Glutamatergic neuron (in vitro differentiated cells): ENCODE data around the gene TMEM186. TPM values are rescaled to one million over a fixed set of nuclear protein-coding genes. Genes with fewer than 3 reads are reported as not detected.
"Not testable (repeated sequence)": the region's sequence is repeated elsewhere in the genome, so short reads cannot be mapped to it uniquely, and the experiment has no call there.

Experiments
- DNase-seq: peaks from one replicate; pipeline ENCODE4 v3.0.0; 2022
- H3K27ac Mint-ChIP-seq: one replicate; pipeline ENCODE4 v1.8.0; 2020; ENCODE audit warnings: mild to moderate bottlenecking, mixed read lengths, inconsistent platforms; ENCODE audit not compliant: unreplicated experiment
- H3K27me3 Mint-ChIP-seq: one replicate; pipeline ENCODE4 v1.8.0; 2020; ENCODE audit warnings: mild to moderate bottlenecking, moderate library complexity, mixed read lengths, inconsistent platforms; ENCODE audit not compliant: unreplicated experiment
- H3K36me3 Mint-ChIP-seq: one replicate; pipeline ENCODE4 v1.8.0; 2020; ENCODE audit warnings: mild to moderate bottlenecking, mixed read lengths, inconsistent platforms; ENCODE audit not compliant: unreplicated experiment
- H3K4me1 Mint-ChIP-seq: one replicate; pipeline ENCODE4 v1.8.0; 2020; ENCODE audit warnings: mild to moderate bottlenecking, low read depth, mixed read lengths, inconsistent platforms; ENCODE audit not compliant: unreplicated experiment
- H3K4me3 Mint-ChIP-seq: one replicate; pipeline ENCODE4 v1.8.0; 2020; ENCODE audit warnings: mild to moderate bottlenecking, mixed read lengths, inconsistent platforms; ENCODE audit not compliant: unreplicated experiment
- H3K9me3 Mint-ChIP-seq: one replicate; pipeline ENCODE4 v1.8.0; 2020; ENCODE audit warnings: mild to moderate bottlenecking, moderate library complexity, mixed read lengths, inconsistent platforms; ENCODE audit not compliant: unreplicated experiment
- CTCF ChIP-seq: fragments of 200-600 bp; sonication (generic); IDR thresholded peaks from one replicate; pipeline ENCODE4 v1.5.0; 2021; ENCODE audit not compliant: partially characterized antibody, unreplicated experiment
- total RNA-seq: library from RNA; stranded (reverse); fragmentation: NEBNext Ultra II Directional; extraction: Animal tissue kit (Norgen Biotek cat#: 25700); gene quantifications from one replicate; pipeline ENCODE4 v1.2.1, GENCODE V29; 2021; ENCODE audit not compliant: unreplicated experiment

Gene TMEM186
- total RNA-seq, 1 donor from 2014 or later = 7.3 TPM

DNA sequence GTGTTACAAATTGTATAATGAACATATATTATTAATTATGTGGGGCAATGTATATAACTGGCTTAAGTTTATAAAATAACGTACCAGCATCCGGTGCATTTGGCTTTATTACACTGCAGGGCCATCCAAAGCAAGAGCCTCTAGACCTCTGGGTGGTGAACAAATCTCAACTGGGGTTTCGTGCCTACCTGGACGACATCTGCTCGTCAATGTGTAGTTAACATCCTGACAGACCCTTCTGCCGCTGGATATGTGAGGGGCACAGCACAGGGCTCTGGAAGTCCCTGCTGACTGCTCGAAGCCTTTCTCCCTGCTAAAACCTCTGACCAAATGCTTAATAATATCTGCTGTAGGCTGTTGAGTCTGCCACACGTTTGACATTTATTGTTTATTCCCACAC, 2.3 kb downstream of the TMEM186 start:
- Mint-ChIP-seq H3K9me3 (peaks cover 2% of the 10 kb centered on the region), H3K4me1 (peaks cover 11% of the 10 kb centered on the region), H3K27me3 (peaks cover 2% of the 10 kb centered on the region), H3K27ac (no peak overlapping the region), H3K36me3 (peaks cover 4% of the 10 kb centered on the region), H3K4me3 (no peak overlapping the region)
- DNase-seq = no peak
- TF ChIP-seq CTCF = no peak

DNA sequence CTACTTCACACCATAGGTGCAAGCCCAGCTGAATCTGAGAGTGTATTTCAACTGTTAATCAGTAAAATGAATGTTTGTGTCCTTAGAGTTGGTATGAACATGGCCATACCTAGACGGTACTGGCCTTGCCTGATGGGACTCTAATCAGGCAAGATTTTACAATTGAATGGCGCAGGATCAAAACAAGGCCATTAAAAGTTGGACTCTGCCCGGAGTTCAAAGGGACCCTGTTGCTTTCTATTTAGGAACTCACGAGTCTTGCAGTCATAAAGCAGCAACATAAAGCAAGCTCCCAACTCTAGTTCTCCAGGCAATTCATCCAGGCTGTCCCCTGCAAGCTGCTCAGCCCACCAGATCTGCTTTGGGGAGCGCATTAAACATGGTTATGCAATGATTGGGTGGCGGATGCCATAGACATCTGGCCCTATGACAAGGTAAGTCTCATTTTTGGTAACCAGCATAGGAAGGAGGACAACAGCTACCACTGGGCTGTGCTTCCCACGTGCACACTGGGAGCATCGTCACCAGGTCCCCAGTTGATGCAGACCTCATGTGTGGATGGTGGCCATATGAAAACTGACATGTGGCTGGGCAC, 8.8 kb downstream of the TMEM186 start:
- Mint-ChIP-seq H3K4me1 (no peaks in the 10 kb centered on the region), H3K36me3 (no peaks in the 10 kb centered on the region), H3K27ac (no peak overlapping the region)

DNA sequence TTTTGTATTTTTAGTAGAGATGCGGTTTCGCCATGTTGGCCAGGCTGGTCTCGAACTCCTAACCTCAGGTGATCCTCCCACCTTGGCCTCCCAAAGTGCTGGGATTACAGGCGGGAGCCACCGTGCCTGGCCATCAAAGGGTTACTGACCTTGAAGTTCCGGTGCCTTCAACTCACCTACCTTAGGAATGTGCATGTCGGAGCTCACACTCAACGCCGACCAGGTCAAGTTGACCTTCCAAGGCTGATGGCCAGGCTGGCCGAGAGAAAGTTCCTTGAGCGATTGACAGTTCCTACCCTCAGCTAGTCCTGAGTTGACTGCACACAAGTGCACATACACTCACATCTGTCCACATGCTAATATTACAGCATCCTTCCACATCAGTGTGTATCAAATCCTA, 11.1 kb downstream of the TMEM186 start:
- H3K4me1 Mint-ChIP-seq, H3K27me3 Mint-ChIP-seq, H3K36me3 Mint-ChIP-seq, H3K9me3 Mint-ChIP-seq, H3K4me3 Mint-ChIP-seq, H3K27ac Mint-ChIP-seq, DNase-seq: not testable (repeated sequence)

More for the DNA sequence above, 8.8 kb downstream of the TMEM186 start:
- Mint-ChIP-seq H3K27me3 (no peaks in the 10 kb centered on the region), H3K4me3 (no peak overlapping the region), H3K9me3 (no peaks in the 10 kb centered on the region)
- DNase-seq = no peak
- TF ChIP-seq CTCF = no peak

DNA sequence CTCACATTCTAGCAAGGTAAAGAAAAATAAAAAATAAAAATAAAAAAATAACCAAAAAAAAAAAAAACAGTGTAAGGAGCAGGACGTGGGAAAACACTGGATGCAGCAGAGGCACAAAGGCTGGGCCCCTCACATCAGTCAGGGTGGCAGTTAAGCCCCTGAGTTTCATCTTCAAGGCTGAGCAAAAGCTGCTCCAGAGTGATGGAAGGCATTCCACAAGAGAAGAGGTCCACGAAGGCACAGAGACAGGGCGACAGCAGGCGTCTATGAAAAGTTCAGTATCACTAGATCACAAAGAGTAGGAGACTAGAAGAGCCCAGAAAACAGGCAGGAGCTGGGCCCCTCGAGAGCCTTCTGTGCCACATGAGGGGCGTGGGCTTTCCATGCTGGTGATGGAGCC, 12.0 kb downstream of the TMEM186 start:
- H3K27me3 Mint-ChIP-seq = peaks cover 3% of the 10 kb centered on the region
- no peak overlapping the region for H3K27ac Mint-ChIP-seq
- H3K4me1 Mint-ChIP-seq = no peaks in the 10 kb centered on the region
- H3K4me3 Mint-ChIP-seq = no peak overlapping the region
- no peak for TF ChIP-seq CTCF
- no peak for DNase-seq
- no peaks in the 10 kb centered on the region for H3K9me3 Mint-ChIP-seq
- no peaks in the 10 kb centered on the region for H3K36me3 Mint-ChIP-seq

DNA sequence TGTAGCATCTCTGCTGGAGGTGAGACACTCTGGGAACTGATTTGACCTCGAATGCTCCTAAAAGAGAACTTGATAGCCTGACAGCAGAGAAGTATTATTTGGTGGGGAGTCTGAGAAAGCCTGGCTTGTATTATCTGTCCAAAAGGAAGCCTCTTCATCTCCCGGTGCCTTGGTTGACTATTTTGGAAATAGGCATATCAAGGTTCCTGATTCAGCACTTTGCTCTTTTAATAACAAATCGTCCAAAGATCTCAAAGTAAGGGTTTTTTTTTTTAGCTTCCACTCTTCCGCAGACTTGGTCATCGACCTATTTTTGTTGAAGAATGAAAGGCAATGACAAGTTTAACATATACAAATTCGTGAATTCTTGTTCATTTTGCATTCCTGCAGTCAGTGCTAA, 14.8 kb downstream of the TMEM186 start:
- no peak for DNase-seq
- no peak overlapping the region for H3K4me3 Mint-ChIP-seq
- H3K9me3 Mint-ChIP-seq = no peaks in the 10 kb centered on the region
- TF ChIP-seq CTCF = no peak
- no peaks in the 10 kb centered on the region for H3K36me3 Mint-ChIP-seq
- no peaks in the 10 kb centered on the region for H3K4me1 Mint-ChIP-seq
- H3K27me3 Mint-ChIP-seq = peaks cover 3% of the 10 kb centered on the region
- no peak overlapping the region for H3K27ac Mint-ChIP-seq

GRCh38 chr16:8781797-8782196, 15.6 kb downstream of the TMEM186 start:
- Mint-ChIP-seq H3K4me1 (no peaks in the 10 kb centered on the region), H3K9me3 (no peaks in the 10 kb centered on the region), H3K27me3 (peaks cover 3% of the 10 kb centered on the region), H3K4me3 (no peak overlapping the region), H3K27ac (no peak overlapping the region), H3K36me3 (peaks cover 4% of the 10 kb centered on the region)
- no peak for TF ChIP-seq CTCF
- DNase-seq = no peak
